ENCODE measurements around the gene MRPL24. TPM values are rescaled to one million over a fixed set of nuclear protein-coding genes. Genes with fewer than 3 reads are reported as not detected.

Gene MRPL24
- total and polyA plus RNA-seq, 4 donors = 26.7 to 120 (median 79.5) TPM

DNA sequence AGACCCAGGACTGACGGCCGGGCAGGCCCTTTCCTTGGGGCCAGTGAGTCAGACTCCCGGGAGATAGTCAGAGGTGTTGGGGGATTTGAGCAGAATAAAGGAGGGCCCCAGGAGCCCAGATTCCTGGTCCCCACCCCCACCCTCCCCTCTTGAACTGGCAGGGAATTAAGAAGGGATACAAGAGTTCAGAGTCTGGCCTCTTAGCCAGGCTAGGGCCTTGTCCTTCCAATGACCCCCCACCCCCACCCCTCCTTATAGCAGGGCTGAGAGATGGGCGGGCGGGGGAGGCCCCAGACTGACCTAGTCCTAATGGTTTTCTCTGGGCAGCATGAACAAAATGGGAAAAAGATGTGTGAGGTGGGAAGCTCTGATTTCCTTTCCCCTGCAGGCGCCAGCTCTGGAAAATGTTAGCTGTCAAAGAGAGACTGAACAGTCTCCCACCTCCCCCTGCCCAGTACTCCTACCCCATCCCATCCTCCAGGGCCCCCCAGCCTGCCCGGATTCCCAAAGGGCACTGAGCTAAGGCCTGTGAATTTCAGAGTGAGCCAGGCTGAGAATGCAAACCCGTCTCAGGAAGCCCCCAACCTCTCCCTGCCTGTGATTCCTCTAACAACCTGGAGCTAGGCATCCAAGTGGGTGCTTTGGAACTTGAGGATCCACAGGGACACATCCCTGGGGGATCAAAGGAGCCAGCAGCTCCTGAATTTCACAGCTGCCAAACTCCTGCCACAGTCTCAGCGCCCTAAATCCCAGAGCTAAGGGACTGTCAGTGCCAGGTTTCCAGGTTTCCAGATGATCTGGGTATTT is 29.7 kb downstream of the MRPL24 start:
- TF ChIP-seq, protein P1, sequence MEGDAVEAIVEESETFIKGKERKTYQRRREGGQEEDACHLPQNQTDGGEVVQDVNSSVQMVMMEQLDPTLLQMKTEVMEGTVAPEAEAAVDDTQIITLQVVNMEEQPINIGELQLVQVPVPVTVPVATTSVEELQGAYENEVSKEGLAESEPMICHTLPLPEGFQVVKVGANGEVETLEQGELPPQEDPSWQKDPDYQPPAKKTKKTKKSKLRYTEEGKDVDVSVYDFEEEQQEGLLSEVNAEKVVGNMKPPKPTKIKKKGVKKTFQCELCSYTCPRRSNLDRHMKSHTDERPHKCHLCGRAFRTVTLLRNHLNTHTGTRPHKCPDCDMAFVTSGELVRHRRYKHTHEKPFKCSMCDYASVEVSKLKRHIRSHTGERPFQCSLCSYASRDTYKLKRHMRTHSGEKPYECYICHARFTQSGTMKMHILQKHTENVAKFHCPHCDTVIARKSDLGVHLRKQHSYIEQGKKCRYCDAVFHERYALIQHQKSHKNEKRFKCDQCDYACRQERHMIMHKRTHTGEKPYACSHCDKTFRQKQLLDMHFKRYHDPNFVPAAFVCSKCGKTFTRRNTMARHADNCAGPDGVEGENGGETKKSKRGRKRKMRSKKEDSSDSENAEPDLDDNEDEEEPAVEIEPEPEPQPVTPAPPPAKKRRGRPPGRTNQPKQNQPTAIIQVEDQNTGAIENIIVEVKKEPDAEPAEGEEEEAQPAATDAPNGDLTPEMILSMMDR (IDR thresholded peaks at IDR 0.05; ENCODE audit: control extremely low read depth, extremely low read depth) = no peak
- DNase-seq = peak in 1 of 3 donors; percentile 36
- H3K27ac ChIP-seq (ENCODE audit: low read depth in 1 of 2, low read length in 1 of 2) = no peak overlapping the region

DNA sequence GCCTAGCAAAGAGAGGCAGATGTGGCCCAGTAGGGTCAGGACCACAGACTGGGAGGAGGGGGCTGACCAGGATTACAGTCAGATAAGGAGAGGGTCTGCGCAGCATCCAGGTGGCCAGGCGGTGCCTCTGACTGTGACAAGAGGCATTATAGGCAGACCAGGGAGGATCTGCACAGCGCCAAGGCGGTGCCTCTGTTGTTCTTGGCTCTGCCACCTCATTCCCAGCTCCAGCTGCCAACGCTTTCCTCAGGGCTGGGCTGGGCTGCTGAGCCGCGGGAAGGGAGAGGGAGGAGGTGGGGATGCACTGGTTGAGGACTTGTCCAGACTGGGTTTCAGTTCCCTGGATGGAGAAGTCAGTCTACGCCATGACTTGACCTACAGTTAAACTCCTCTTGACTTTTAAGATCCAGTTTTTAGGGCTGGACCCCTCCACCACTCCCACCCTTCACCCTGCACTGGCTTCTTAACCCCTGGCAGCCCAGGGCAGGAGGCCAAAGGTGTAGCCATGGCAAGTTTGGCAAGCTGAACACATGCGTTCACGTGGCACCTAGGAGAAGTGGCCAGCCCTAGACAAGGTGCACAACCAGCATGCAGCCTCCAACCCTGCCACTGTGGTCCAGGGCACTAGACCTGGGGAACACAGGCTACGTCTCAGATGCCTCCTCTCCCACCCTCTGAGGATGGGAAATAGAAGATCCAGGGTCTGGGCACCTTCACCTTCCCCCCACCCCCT is 31.0 kb downstream of the MRPL24 start:
- H3K9me3 ChIP-seq (ENCODE audit: control insufficient read depth in 4 of 4, insufficient read depth in 3 of 4, low read length in 3 of 4) = no peaks in the 10 kb centered on the region
- TF ChIP-seq, protein P1 (IDR thresholded peaks at IDR 0.05; ENCODE audit: control extremely low read depth, extremely low read depth) = no peak
- H3K4me3 ChIP-seq = no peak overlapping the region
- ATAC-seq (ENCODE audit: insufficient read depth, low FRiP score) = no peak
- H3K27ac ChIP-seq (ENCODE audit: low read depth in 1 of 2, low read length in 1 of 2) = no peak overlapping the region
- DNase-seq = peak in 1 of 3 donors; percentile 59
- no peaks in the 10 kb centered on the region for H3K27me3 ChIP-seq (ENCODE audit: control insufficient read depth in 3 of 3, insufficient read depth in 3 of 3, low read length in 2 of 3)
- peaks cover 0 to 5% (median 0%) of the 10 kb centered on the region in 4 donors for H3K36me3 ChIP-seq (ENCODE audit: control insufficient read depth in 4 of 4, insufficient read depth in 4 of 4, low read length in 4 of 4)
- peaks cover 0 to 60% (median 14%) of the 10 kb centered on the region in 5 donors for H3K4me1 ChIP-seq (ENCODE audit: control insufficient read depth in 5 of 5, insufficient read depth in 5 of 5, low read length in 5 of 5)
- H3K9ac ChIP-seq (ENCODE audit: insufficient read depth in 1 of 2, low read length in 2 of 2) = no peak overlapping the region
- 53 to 66% methylated on average over 11 of the region's 11 CpGs for WGBS, 2 donors

More for the DNA sequence above, 29.7 kb downstream of the MRPL24 start:
- Histone ChIP-seq H3K4me3 (no peak overlapping the region), H3K9ac (ENCODE audit: insufficient read depth in 1 of 2, low read length in 2 of 2) (no peak overlapping the region), H3K4me1 (ENCODE audit: control insufficient read depth in 5 of 5, insufficient read depth in 5 of 5, low read length in 5 of 5) (peaks cover 0 to 53% (median 14%) of the 10 kb centered on the region in 5 donors), H3K27me3 (ENCODE audit: control insufficient read depth in 3 of 3, insufficient read depth in 3 of 3, low read length in 2 of 3) (no peaks in the 10 kb centered on the region), H3K36me3 (ENCODE audit: control insufficient read depth in 4 of 4, insufficient read depth in 4 of 4, low read length in 4 of 4) (peaks cover 0 to 9% (median 0%) of the 10 kb centered on the region in 4 donors), H3K9me3 (ENCODE audit: control insufficient read depth in 4 of 4, insufficient read depth in 3 of 4, low read length in 3 of 4) (no peaks in the 10 kb centered on the region)
- WGBS, 2 donors = 84 to 85% methylated on average over 9 of the region's 9 CpGs
- ATAC-seq (ENCODE audit: insufficient read depth, low FRiP score) = no peak

DNA sequence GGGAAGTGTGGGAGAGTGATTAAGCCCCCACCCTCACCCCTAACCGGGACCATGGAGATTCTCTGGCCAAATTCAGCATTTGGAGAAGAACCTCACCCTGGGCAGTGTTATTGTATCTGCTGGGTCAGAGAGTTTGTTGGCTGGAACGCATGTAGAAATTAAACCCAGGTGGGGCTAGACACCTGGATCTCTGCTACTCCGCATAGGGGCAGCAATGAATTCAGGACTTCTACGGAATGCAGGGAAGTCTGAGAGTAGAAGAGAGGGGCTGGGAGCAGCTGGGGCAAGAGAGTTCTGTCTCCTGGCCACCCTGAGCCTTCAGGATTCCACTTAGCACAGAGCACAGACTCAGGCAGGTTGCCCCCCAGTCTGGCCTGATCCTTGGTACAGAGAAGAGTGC is 31.9 kb downstream of the MRPL24 start:
- no peak for DNase-seq
- WGBS, 2 donors = 83 to 94% methylated on average over 4 of the region's 4 CpGs
- H3K9ac ChIP-seq (ENCODE audit: insufficient read depth in 1 of 2, low read length in 2 of 2) = no peak overlapping the region
- H3K9me3 ChIP-seq (ENCODE audit: control insufficient read depth in 4 of 4, insufficient read depth in 3 of 4, low read length in 3 of 4) = no peaks in the 10 kb centered on the region
- peaks cover 0 to 3% (median 0%) of the 10 kb centered on the region in 3 donors for H3K27me3 ChIP-seq (ENCODE audit: control insufficient read depth in 3 of 3, insufficient read depth in 3 of 3, low read length in 2 of 3)
- H3K4me3 ChIP-seq = no peak overlapping the region
- H3K4me1 ChIP-seq (ENCODE audit: control insufficient read depth in 5 of 5, insufficient read depth in 5 of 5, low read length in 5 of 5) = peaks cover 0 to 68% (median 17%) of the 10 kb centered on the region in 5 donors
- ATAC-seq (ENCODE audit: insufficient read depth, low FRiP score) = no peak
- TF ChIP-seq, protein P1 (IDR thresholded peaks at IDR 0.05; ENCODE audit: control extremely low read depth, extremely low read depth) = no peak
- no peak overlapping the region for H3K27ac ChIP-seq (ENCODE audit: low read depth in 1 of 2, low read length in 1 of 2)
- peaks cover 0 to 4% (median 0%) of the 10 kb centered on the region in 4 donors for H3K36me3 ChIP-seq (ENCODE audit: control insufficient read depth in 4 of 4, insufficient read depth in 4 of 4, low read length in 4 of 4)
